Superior temporal gyrus (tissue), 1 donor: ENCODE results near the gene ZNF655.
"Not testable (repeated sequence)": the region's sequence is repeated elsewhere in the genome, so short reads cannot be mapped to it uniquely, and the experiment has no call there.

Source experiments
- DNase-seq: peaks from one replicate; pipeline ENCODE4 v3.0.0-alpha.2; 2016; ENCODE audit errors: extremely low spot score

Gene ZNF655, protein sequence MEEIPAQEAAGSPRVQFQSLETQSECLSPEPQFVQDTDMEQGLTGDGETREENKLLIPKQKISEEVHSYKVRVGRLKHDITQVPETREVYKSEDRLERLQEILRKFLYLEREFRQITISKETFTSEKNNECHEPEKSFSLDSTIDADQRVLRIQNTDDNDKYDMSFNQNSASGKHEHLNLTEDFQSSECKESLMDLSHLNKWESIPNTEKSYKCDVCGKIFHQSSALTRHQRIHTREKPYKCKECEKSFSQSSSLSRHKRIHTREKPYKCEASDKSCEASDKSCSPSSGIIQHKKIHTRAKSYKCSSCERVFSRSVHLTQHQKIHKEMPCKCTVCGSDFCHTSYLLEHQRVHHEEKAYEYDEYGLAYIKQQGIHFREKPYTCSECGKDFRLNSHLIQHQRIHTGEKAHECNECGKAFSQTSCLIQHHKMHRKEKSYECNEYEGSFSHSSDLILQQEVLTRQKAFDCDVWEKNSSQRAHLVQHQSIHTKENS

GRCh38 chr7:99558306-99559174 lies at the start of gene ZNF655:
TSS of gene ZNF655 (plus strand) at chr7:99558642. CDS start at chr7:99560560, 1,918 bp downstream.
- peak; percentile 88 for DNase-seq

DNA sequence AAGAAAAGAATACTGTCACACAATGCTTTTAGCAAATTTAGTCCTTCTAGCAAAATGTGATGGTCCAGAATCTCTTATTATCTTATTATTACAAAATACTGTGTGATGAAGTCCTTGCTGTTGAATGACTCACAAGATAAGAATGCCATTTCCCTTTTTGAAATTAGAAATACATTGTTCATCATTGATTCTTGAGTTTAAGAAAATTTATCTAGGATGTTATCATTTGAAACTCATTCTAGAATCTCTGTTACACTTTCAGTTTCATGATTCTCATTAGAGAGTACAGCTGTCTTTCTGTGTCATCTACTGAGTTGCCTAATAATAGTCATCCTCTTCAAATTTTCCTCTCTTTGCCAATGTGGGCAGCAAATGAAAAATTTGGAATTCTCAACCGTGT lies 44.4 kb upstream of the ZNF655 start:
- no peak for DNase-seq

DNA sequence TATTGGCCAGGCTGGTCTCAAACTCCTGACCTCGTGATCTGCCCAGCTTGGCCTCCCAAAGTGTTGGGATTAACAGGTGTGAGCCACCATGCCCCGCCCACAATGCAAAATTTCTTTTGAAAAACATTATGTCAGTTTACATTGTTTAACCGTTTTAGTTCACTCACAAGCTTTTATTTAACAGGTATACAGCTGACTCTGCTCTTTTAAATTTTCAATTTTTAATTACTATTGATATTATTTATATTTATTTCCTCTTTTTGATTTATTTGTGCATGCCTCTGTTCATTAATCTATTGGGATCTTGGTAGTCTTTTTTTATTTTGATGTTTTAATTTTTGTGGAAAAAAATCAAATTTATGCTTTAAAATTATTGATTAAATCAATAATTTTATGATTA lies 37.0 kb upstream of the ZNF655 start:
- no peak for DNase-seq

DNA sequence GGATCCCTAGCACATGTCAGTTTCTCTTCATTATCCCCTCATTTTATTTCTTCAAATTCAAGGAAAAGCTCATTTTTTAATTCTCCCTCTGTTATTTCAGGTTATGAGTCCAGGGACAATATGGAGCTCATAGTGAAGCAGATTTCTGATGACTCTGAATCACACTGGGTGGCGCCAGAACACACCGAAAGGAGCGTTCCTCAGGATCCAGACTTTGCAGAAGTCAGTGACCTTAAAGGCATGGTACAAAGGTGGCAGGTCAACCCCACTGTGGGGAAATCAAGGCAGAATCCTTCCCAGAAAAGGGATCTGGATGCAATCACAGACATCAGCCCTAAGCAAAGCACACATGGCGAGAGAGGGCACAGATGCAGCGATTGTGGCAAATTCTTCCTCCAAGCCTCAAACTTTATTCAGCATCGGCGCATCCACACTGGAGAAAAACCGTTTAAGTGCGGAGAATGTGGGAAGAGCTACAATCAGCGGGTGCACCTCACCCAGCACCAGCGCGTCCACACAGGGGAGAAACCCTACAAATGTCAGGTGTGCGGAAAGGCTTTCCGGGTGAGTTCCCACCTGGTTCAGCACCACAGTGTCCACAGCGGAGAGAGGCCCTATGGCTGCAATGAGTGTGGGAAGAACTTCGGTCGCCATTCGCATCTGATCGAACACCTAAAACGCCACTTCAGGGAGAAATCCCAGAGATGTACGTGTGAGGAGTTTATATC lies 32.6 kb upstream of the ZNF655 start:
- no peak for DNase-seq

DNA sequence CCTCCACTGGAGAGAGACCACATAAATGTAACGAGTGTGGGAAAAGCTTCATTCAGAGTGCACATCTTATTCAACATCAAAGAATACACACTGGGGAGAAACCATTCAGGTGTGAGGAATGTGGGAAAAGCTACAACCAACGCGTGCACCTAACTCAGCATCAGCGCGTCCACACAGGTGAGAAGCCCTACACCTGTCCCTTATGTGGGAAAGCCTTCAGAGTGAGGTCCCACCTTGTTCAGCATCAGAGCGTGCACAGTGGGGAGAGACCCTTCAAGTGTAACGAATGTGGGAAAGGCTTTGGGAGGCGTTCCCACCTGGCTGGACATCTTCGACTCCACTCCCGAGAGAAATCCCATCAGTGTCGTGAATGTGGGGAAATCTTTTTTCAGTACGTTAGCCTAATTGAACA lies 27.1 kb upstream of the ZNF655 start:
- DNase-seq, result no peak

DNA sequence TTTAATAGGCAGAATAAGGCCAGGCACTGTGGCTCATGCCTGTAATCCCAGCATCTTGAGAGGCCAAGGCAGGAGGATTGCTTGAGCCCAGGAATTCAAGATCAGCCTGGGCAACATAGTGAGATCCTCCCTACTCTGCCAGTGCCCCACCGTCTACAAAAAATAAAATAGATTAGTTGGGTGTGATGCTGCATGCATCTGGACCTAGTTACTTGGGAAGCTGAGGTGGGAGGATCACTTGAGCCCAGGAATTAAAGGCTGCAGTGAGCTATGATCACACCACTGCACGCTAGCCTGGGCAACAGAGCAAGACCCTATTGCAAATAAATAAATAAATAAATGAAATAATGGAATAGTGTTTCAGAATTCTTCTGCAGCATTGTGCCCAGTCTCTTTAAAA lies 22.8 kb upstream of the ZNF655 start:
- no peak for DNase-seq

GRCh38 chr7:99539213-99539811 lies 19.1 kb upstream of the ZNF655 start:
- no peak for DNase-seq

- no peak for DNase-seq
Measured at GRCh38 chr7:99540542-99540941, 17.9 kb upstream of the ZNF655 start.

- DNase-seq, result no peak
Measured at GRCh38 chr7:99541212-99541611, 17.2 kb upstream of the ZNF655 start.

DNA sequence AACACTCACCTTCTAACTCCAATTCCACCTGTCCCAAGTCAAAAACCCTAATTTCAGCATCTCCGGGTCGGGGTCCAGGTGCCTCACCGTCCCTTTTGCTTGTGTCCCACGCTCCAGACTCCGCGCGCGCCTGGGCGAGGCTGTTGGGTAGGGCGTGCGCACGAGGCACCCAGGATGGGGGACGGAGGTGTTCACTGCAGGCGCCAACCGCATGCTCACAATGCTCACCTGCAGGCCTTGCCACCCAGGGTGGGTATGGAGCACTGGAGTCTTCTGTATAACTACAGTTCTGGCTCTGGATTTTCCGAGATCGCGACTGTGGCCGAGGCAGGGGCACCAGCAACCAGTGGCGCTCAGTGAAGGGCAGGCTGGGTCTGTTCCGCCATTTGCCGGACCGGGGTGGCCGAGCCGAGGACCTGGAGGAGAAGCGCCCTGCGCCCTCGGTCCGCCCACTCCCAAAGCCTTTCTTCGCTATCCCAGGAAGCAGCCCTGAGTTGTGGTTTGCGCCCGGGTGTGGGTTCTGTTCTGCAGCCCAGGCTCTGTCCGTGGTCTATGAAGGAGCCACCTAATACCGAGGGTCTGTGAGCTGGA lies 15.3 kb upstream of the ZNF655 start:
- no peak for DNase-seq

- no peak for DNase-seq
Measured at GRCh38 chr7:99543916-99544315, 14.5 kb upstream of the ZNF655 start.

DNA sequence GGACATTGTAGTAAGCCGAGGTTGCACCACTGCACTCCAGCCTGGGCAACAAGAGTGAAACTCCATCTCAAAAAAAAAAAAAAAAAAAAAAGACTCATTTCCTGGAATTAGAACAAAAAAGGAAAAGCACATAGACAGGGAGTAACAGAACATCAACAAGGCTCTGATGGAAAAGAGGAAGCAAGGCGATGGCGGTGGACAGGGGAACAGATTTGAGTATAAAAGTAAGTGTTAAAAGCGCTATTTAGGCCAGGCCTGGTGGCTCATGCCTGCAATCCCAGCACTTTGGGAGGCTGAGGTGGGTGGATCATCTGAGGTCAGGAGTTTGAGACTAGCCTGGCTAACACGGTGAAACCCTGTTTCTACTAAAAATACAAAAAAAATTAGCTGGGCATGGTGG lies 13.1 kb upstream of the ZNF655 start:
- not testable (repeated sequence) for DNase-seq

- DNase-seq, result not testable (repeated sequence)
Measured at GRCh38 chr7:99549545-99549944, 8.9 kb upstream of the ZNF655 start.

DNA sequence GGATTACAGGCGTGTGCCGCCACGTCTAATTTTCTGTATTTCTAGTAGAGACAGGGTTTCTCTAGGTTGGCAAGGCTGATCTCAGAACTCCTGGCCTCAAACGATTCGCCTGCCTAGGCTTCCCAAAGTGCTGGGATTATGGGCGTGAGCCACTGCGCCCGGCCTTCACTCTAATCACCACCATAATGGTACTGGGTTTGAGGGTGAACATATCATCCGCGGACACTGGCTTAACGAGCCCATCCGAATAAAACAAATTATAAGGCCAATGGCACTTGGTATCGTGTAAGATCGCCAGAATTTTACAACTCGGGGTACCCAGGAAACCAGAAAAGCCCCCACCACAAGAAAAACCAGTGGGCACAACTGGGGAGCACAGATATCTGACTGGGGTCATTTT lies 7.1 kb upstream of the ZNF655 start:
- no peak for DNase-seq

DNA sequence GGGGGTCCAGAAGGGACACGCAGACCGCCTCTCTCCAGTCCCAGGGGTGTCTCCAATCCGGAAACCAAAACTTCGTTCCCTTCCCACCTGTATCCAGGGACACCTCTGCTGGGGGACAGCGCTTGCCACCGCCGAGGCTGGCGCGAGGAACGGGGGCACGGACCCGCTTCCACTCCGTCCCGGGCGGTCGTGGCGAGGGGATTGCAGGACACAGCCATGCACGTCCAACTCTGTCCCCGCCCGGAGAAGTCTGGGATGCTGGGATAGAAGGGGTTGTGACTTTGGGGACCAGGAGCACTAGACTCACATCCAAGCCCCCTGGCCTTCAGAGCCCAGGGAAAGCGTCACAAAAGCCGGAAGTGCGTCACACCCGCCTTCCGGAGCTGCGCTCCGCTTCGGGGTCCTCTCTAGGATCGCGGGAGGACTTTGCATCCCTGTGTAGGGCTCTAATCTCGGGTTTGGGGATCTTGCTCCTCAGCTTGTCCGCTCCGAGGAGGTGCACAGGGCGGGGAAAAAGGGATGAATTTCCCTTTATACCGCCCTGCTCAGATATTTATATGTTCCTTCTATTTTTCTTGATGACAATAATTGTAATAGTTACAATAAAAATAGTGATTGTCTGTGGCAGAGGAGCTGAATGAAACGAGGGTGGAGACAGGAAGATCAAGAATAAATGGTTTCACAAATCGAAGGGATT lies 6.5 kb upstream of the ZNF655 start, which contains the start of gene FAM200A:
Gene FAM200A (minus strand): TSS at position 348 of the 697 bp plus-strand sequence. CDS start 3,707 bp downstream, outside the sequence.
- DNase-seq, result peak; percentile 98

DNA sequence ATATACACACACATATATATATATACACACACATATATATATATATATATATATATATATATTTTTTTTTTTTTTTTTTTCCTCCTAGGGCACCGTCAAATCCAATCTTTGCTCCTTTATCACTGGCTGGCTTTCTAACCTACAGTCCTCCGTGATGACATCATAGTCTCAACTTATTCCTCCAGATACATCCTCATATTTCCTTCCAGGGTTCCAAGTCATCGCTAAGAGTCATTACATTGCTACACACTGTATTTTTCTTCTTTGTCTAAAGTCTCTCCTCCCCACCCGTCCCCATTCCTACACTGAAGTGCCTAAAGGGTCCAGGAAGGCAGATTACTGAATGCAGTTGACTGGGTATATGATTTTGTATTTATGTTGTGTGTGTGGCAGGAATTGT lies 5.4 kb upstream of the ZNF655 start:
- no peak for DNase-seq

DNA sequence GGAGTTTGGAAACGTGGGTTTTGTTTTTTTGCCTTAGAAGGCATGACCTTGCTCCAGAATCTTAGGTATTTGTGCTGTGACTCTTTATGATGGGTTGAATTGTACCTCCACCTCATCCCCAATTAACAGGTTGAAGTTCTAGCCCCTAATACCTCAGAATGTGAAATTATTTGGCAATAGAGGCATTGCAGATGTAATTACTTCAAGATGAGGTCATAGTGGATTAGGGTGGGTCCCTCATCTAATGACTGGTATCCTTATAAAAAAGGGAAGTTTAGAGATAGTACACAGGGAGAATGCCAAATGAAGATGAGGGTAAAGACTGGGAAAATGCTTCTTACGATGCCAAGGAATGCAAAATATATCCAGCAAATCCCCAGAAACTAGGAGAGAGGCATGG lies 3.5 kb upstream of the ZNF655 start:
- no peak for DNase-seq

DNA sequence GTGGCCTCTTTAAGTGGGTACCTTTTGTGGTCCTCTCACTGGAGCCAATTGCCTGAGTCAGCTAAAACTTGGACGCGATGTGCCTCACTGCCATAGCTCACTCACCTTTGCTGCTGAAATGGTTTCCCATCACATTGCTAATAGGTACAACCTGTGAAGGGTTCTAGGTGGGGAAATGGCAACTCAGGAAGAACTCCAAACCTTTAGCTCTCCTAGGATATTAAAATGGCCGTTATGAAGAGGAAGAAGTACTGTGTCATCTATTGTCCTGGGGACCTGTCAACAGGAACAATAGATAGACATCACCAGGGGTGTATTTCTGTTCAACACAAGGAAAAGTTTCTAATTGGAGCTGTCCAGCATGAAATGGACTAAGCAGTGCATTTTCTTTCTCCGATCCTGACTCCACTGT lies 1.2 kb upstream of the ZNF655 start:
- no peak for DNase-seq

DNA sequence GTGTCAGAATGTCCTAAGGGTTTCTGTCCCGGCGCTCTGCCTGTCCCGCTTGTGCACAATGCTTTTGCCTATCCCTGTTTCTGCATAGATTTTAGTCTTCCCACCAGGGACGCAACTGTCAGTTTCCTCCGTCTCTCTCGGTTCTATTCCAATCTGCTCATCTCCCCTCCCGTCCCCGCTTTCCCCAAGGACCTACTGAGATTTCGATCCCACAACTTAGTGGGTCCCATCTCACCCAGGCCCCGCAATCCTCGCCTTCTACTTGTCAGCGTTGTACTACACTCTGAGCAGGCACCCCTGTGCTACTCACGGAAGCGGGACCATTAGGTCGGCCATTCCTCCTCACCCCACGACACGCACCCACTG lies 519 bp upstream of the ZNF655 start:
- no peak for DNase-seq

DNA sequence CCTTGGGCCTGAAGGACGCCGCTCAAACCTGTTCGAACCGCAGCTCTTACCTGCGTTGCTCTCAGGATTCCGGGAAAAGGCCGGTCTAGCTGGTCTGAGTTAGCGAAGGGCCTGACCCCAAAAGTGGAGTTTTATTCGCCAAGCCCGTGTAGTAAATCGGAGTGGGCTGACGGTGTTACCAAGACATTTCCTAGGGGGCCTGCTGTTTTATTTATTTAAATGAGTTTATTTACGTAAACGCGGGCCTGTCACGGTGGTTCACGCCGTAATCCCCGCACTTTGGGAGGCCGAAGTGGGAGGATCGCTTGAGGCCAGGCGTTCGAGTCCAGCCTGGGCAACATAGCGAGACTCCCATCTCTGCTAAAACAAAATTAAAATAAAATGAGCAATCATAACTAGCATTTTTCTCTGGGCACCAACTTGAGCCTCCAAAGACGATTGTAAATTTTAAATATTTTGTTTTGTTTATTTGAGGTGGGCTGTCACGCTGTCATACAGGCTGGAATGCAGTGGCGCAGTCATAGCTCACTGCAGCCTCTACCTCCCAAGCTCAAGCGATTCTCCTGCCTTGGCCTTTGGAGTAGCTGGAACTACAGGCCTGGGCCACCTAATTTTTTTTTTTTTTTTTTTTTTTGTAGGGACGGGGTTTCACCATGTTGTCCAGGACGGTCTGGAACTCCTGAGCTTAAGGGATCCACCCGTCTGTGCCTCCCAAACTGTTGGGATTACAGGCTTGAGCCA lies 903 bp downstream of the ZNF655 start:
- DNase-seq, result no peak
